ENCODE measurements around the gene GSG1.
"Not testable (repeated sequence)": the region's sequence is repeated elsewhere in the genome, so short reads cannot be mapped to it uniquely, and the experiment has no call there.

GSG1 gene

GRCh38 chr12:13088496-13088895, 15.0 kb downstream of the GSG1 start:
- Mint-ChIP-seq H3K27me3 (no peaks in the 10 kb centered on the region), H3K9me3 (no peaks in the 10 kb centered on the region), H3K36me3 (ENCODE audit: low read depth) (peaks cover 7% of the 10 kb centered on the region), H3K27ac (no peak overlapping the region), H3K4me1 (ENCODE audit: low read depth) (peaks cover 10% of the 10 kb centered on the region), H3K4me3 (no peak overlapping the region)
- DNase-seq: no peak

- no peak for DNase-seq
- H3K4me3 Mint-ChIP-seq: no peak overlapping the region
- no peaks in the 10 kb centered on the region for H3K27me3 Mint-ChIP-seq
- H3K9me3 Mint-ChIP-seq: no peaks in the 10 kb centered on the region
- H3K36me3 Mint-ChIP-seq (ENCODE audit: low read depth): peaks cover 11% of the 10 kb centered on the region
- no peak overlapping the region for H3K27ac Mint-ChIP-seq
- peaks cover 10% of the 10 kb centered on the region for H3K4me1 Mint-ChIP-seq (ENCODE audit: low read depth)
Measured at GRCh38 chr12:13087766-13088165, 15.7 kb downstream of the GSG1 start.

GRCh38 chr12:13085968-13086686, 17.3 kb downstream of the GSG1 start:
- H3K36me3 Mint-ChIP-seq (ENCODE audit: low read depth): peaks cover 16% of the 10 kb centered on the region
- H3K9me3 Mint-ChIP-seq: no peaks in the 10 kb centered on the region
- no peak for DNase-seq
- H3K4me1 Mint-ChIP-seq (ENCODE audit: low read depth): peaks cover 10% of the 10 kb centered on the region
- no peak overlapping the region for H3K4me3 Mint-ChIP-seq
- no peak overlapping the region for H3K27ac Mint-ChIP-seq
- H3K27me3 Mint-ChIP-seq: no peaks in the 10 kb centered on the region

DNA sequence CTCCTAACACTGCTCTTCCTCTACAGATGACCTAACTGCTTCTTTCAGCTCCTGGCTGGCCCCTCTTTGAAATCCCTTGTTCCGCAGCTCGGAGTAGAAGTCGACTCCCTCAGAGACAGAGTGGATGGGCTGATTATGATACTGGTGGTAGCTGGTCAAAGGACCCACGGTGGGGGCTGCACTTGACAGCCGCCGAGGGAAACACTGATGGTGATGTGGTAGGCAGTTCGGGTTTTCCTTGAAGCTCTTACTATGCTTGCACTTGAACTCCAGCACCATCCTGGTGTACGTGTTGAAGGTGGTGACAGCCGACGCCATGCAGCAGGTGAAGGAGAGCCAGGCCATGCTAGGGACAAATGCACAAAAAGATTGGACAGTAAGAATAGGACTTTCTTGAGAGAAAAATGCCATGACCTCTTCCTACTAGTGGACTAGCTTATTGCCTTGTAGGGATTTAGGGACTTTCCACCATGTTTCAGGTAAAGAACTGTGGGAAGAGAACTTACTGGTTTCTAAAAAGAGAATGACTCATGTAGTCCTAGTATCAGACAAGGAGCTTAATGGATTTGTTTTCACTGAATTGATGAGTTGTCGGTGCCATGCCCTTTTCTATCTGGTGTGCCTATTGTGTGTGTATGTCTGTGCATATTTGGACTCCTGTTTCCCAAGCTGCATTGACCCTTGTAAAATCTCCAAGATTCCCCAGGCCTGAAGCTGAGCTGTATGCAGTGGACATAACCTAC, 18.4 kb downstream of the GSG1 start:
- no peak overlapping the region for H3K4me3 Mint-ChIP-seq
- peaks cover 27% of the 10 kb centered on the region for H3K36me3 Mint-ChIP-seq (ENCODE audit: low read depth)
- H3K27ac Mint-ChIP-seq: no peak overlapping the region
- H3K27me3 Mint-ChIP-seq: no peaks in the 10 kb centered on the region
- H3K4me1 Mint-ChIP-seq (ENCODE audit: low read depth): peaks cover 10% of the 10 kb centered on the region
- H3K9me3 Mint-ChIP-seq: no peaks in the 10 kb centered on the region
- no peak for DNase-seq

- not testable (repeated sequence) for H3K4me1 Mint-ChIP-seq (ENCODE audit: low read depth); H3K4me3 Mint-ChIP-seq; DNase-seq; H3K27ac Mint-ChIP-seq; H3K9me3 Mint-ChIP-seq; H3K27me3 Mint-ChIP-seq
- peaks cover 35% of the 10 kb centered on the region for H3K36me3 Mint-ChIP-seq (ENCODE audit: low read depth)
Measured at GRCh38 chr12:13083638-13084037, 19.8 kb downstream of the GSG1 start.

DNA sequence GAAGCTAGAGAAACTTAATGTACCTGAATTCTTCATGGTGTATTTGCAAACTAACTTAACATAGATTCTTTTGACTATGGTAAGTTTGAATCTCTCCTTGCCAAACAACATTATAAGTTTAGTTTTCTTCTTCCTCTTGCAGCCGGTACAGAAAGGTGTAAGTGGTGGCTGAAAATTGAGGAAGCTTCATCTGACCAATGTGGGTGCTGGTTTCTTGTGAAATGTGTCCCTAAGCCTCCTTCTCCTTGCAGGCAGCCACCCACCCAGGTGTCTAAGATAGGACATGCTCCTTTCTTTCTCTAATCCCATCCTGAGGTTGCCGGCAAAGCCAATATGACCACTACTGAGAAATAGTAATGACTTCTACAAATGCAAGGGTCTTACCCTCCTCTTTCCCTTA, 20.6 kb downstream of the GSG1 start:
- Mint-ChIP-seq H3K27me3 (no peaks in the 10 kb centered on the region), H3K4me3 (no peak overlapping the region), H3K9me3 (no peaks in the 10 kb centered on the region), H3K27ac (no peak overlapping the region), H3K4me1 (ENCODE audit: low read depth) (peaks cover 10% of the 10 kb centered on the region), H3K36me3 (ENCODE audit: low read depth) (peaks cover 39% of the 10 kb centered on the region)
- DNase-seq: no peak

DNA sequence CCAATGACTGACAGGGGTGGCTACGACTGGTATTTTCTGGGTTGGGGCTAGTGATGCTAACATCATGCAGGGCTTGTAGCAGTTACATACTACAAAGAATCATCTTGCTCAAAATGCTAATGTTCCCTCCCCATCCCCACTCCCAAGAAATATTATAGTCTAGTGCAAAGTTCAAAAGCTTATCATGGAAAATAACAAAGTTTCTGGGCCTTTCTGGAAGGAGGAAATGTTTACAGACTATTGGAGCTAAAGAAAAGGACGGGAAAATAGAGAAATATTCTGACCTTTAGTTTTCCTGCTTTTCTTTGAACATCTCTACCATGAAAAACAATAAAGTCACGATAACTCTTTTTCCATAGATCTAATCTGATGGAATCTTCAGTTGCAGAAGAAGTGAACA, 23.2 kb downstream of the GSG1 start:
- H3K36me3 Mint-ChIP-seq (ENCODE audit: low read depth): peaks cover 53% of the 10 kb centered on the region
- H3K4me3 Mint-ChIP-seq: no peak overlapping the region

DNA sequence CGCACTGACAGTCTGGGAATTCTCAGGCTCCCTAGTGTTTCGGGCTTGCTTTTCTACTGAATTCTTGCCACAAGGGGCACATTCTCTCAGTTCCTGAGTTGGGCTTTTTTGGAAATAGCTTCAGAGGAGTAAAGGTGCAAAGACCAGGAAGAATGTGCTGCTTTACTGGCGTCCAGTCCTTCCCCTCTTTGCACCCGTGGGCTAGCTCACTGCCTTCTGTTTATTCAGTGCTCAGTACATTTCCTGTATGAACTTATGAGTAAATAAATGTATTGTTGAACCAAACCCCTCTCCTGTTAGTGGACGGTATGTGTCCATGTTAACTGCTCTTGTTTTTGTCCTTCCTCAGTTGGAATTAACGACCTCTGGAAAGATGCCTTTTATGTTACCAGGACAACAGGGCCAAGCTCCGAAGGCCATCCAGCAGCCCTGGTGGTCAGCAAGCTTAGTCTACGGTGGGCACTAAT, 24.0 kb downstream of the GSG1 start:
- no peak overlapping the region for H3K4me3 Mint-ChIP-seq
- H3K9me3 Mint-ChIP-seq: no peaks in the 10 kb centered on the region
- no peaks in the 10 kb centered on the region for H3K27me3 Mint-ChIP-seq
- peaks cover 53% of the 10 kb centered on the region for H3K36me3 Mint-ChIP-seq (ENCODE audit: low read depth)
- no peak for DNase-seq
- no peak overlapping the region for H3K27ac Mint-ChIP-seq
- no peaks in the 10 kb centered on the region for H3K4me1 Mint-ChIP-seq (ENCODE audit: low read depth)

More for the DNA sequence above, 23.2 kb downstream of the GSG1 start:
- Mint-ChIP-seq H3K27ac (no peak overlapping the region), H3K9me3 (no peaks in the 10 kb centered on the region), H3K4me1 (ENCODE audit: low read depth) (peaks cover 5% of the 10 kb centered on the region), H3K27me3 (no peaks in the 10 kb centered on the region)
- DNase-seq: no peak

- H3K36me3 Mint-ChIP-seq (ENCODE audit: low read depth): peaks cover 62% of the 10 kb centered on the region
- H3K27ac Mint-ChIP-seq: no peak overlapping the region
- H3K27me3 Mint-ChIP-seq: no peaks in the 10 kb centered on the region
- H3K4me1 Mint-ChIP-seq (ENCODE audit: low read depth): no peaks in the 10 kb centered on the region
- no peaks in the 10 kb centered on the region for H3K9me3 Mint-ChIP-seq
- H3K4me3 Mint-ChIP-seq: no peak overlapping the region
- DNase-seq: no peak
Measured at GRCh38 chr12:13075786-13076570, 27.5 kb downstream of the GSG1 start.

DNA sequence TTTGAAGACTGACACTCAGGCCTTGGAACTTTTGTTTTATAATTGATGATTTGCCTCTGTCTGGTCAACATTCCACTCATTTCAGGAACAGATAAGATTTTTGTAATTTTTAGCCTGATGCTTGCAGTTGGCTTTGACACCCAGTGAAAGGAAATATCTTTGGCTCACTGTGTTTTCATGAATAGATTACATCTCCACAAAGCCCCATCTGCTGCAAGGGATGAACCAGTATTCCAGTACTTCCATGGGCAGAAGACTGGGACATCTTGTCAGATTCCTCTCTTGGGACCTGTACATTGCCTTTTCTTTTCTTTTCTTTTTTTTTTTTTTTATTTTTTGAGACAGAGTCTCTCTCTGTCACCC, 28.4 kb downstream of the GSG1 start:
- Mint-ChIP-seq H3K27me3 (no peaks in the 10 kb centered on the region), H3K9me3 (no peaks in the 10 kb centered on the region), H3K27ac (no peak overlapping the region), H3K36me3 (ENCODE audit: low read depth) (peaks cover 57% of the 10 kb centered on the region), H3K4me3 (no peak overlapping the region), H3K4me1 (ENCODE audit: low read depth) (no peaks in the 10 kb centered on the region)
- DNase-seq: no peak

DNA sequence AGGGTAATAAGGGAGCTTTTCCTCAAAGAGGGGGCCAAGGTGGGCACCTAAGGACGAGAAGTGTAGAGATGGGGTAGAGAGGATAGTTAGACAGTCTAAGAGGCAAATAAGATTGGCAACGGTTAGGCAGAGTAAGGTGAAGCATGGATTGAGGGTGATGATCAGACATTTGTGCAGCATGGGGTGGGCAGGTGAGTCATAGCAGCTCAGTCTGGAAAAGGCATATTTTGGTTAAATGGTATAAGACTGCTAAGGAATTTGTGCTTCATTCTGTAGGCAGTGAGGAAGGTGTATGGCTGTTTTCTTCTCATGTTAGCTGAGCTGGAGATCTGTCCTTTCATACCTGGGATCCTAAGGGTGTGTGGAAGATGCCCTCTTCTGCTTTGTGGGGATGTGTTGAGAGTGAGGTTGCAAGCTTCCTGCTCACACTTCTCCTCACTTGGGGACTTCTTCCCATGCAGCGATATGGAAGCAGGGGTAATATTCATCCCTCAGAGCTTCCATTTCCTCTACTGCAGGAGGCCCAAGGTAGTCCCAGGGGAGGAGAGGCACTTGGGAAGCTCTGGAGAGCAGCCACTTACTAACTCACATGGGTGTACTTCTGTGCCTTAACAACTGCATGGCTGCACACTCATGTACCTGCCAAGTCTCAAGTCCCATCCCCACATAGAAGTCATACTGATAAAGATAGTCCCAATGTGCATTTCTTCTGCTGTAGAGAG, 28.9 kb downstream of the GSG1 start:
- Mint-ChIP-seq H3K4me3 (no peak overlapping the region), H3K9me3 (no peaks in the 10 kb centered on the region), H3K27me3 (no peaks in the 10 kb centered on the region), H3K36me3 (ENCODE audit: low read depth) (peaks cover 52% of the 10 kb centered on the region), H3K27ac (no peak overlapping the region), H3K4me1 (ENCODE audit: low read depth) (no peaks in the 10 kb centered on the region)
- no peak for DNase-seq

GRCh38 chr12:13073173-13073572, 30.3 kb downstream of the GSG1 start:
- H3K27ac Mint-ChIP-seq: no peak overlapping the region
- H3K4me3 Mint-ChIP-seq: no peak overlapping the region
- no peak for DNase-seq
- no peaks in the 10 kb centered on the region for H3K9me3 Mint-ChIP-seq
- peaks cover 59% of the 10 kb centered on the region for H3K36me3 Mint-ChIP-seq (ENCODE audit: low read depth)
- H3K27me3 Mint-ChIP-seq: no peaks in the 10 kb centered on the region
- no peaks in the 10 kb centered on the region for H3K4me1 Mint-ChIP-seq (ENCODE audit: low read depth)

- H3K4me1 Mint-ChIP-seq (ENCODE audit: low read depth): peaks cover 4% of the 10 kb centered on the region
- no peak overlapping the region for H3K4me3 Mint-ChIP-seq
- DNase-seq: no peak
- no peaks in the 10 kb centered on the region for H3K27me3 Mint-ChIP-seq
- no peaks in the 10 kb centered on the region for H3K9me3 Mint-ChIP-seq
- peaks cover 63% of the 10 kb centered on the region for H3K36me3 Mint-ChIP-seq (ENCODE audit: low read depth)
- no peak overlapping the region for H3K27ac Mint-ChIP-seq
Measured at GRCh38 chr12:13071305-13072280, 31.9 kb downstream of the GSG1 start.

All from activated T-cell treated with anti-CD3 and anti-CD28 coated beads, Interleukin-2, amount 50 U/mL, for 24 hours (primary cell).